ENCODE data around the gene NOL12. TPM values are rescaled to one million over a fixed set of nuclear protein-coding genes. Genes with fewer than 3 reads are reported as not detected.

NOL12 gene
- total RNA-seq, 1 experiment from 2014 or later, result 31.4 TPM

GRCh38 chr22:37659066-37659896 lies 26.9 kb upstream of the NOL12 start:
- no TSS peak for BruUV-seq (replicated peaks)
- peaks cover 46% of the 10 kb centered on the region for H3K79me2 ChIP-seq (ENCODE audit: insufficient read depth, low read length)
- ChIA-PET CTCF (interaction anchor here (1.3 to 2.2 kb wide), 2 partner anchors 16 kb away, joined by 5 to 38 read pairs; partner anchors contain the start of gene LGALS1), RAD21 (ENCODE audit: low non-redundant PET in 1 of 2, low total read pairs in 2 of 2, uncharacterized antibody in 2 of 2, unreplicated experiment in 2 of 2) (interaction anchor here in 1 of 2 experiments (0.5 kb wide), 1 partner anchor 11 kb away, joined by 3 read pairs; no protein-coding TSS in a partner anchor), POLR2A (interaction anchor here (1.9 to 3.6 kb wide), 2 partner anchors 8 to 16 kb away, joined by 21 to 71 read pairs; partner anchors contain the start of gene LGALS1)
- H3K27ac ChIP-seq (ENCODE audit: low read depth, low read length), result peak overlapping the region; percentile 86
- TF ChIP-seq SP1 (IDR thresholded peaks at IDR 0.05; ENCODE audit: low read depth) (no peak), ZFX (IDR thresholded peaks at IDR 0.05) (0 out of 2 replicates have a peak, but pooled peaks have one; percentile 55), POLR2AphosphoS5 (IDR thresholded peaks at IDR 0.05; ENCODE audit: low read depth, low read length) (no peak)
- H3K9me3 ChIP-seq (ENCODE audit: control insufficient read depth in 1 of 2, insufficient read depth in 1 of 2, low read depth in 1 of 2, low read length in 2 of 2), result no peaks in the 10 kb centered on the region
- H3K4me3 ChIP-seq (replicated peaks in 1 of 2; ENCODE audit: low read depth in 1 of 2, low read length in 2 of 2), result peak overlapping the region; percentile 86 to 93
- no peaks in the 10 kb centered on the region for H4K20me1 ChIP-seq (ENCODE audit: insufficient read depth)
- ATAC-seq (no peak; the same call in 1 of the 2 replicates), DNase-seq (ENCODE audit: low read depth, low spot score) (no peak)
- H3K36me3 ChIP-seq (ENCODE audit: control insufficient read depth in 1 of 2, insufficient read depth in 2 of 2, low read length in 2 of 2), result peaks cover 2 to 11% of the 10 kb centered on the region in 2 experiments; a peak in 1 of 4 replicates
- peaks cover 11 to 30% of the 10 kb centered on the region in 2 experiments; a peak in 3 of 4 replicates for H3K4me1 ChIP-seq (ENCODE audit: control insufficient read depth in 1 of 2, insufficient read depth in 2 of 2, low read length in 2 of 2)
- no peaks in the 10 kb centered on the region for H3K9me2 ChIP-seq (ENCODE audit: insufficient read depth)
- H2AFZ ChIP-seq (ENCODE audit: low read depth, low read length, poor library complexity, severe bottlenecking), result no peak overlapping the region
- no peaks in the 10 kb centered on the region for H3K27me3 ChIP-seq (ENCODE audit: insufficient read depth, low read length)
- peak overlapping the region; percentile 88 for H3K9ac ChIP-seq (ENCODE audit: low read length)
- H3K4me2 ChIP-seq (ENCODE audit: low read length), result peak overlapping the region; percentile 97
- intact Hi-C loops (cut with micrococcal nuclease), result no loop called here

- ATAC-seq (no peak), DNase-seq (ENCODE audit: low read depth, low spot score) (no peak)
- Histone ChIP-seq H3K36me3 (ENCODE audit: control insufficient read depth in 1 of 2, insufficient read depth in 2 of 2, low read length in 2 of 2) (peaks cover 2 to 11% of the 10 kb centered on the region in 2 experiments; a peak in 1 of 4 replicates), H3K4me3 (replicated peaks in 1 of 2; ENCODE audit: low read depth in 1 of 2, low read length in 2 of 2) (peak overlapping the region; percentile 86 to 93), H3K9me3 (ENCODE audit: control insufficient read depth in 1 of 2, insufficient read depth in 1 of 2, low read depth in 1 of 2, low read length in 2 of 2) (no peaks in the 10 kb centered on the region), H3K4me1 (ENCODE audit: control insufficient read depth in 1 of 2, insufficient read depth in 2 of 2, low read length in 2 of 2) (peaks cover 11 to 30% of the 10 kb centered on the region in 2 experiments; a peak in 3 of 4 replicates), H3K4me2 (ENCODE audit: low read length) (peak overlapping the region; percentile 97), H3K9me2 (ENCODE audit: insufficient read depth) (no peaks in the 10 kb centered on the region), H4K20me1 (ENCODE audit: insufficient read depth) (no peaks in the 10 kb centered on the region), H2AFZ (ENCODE audit: low read depth, low read length, poor library complexity, severe bottlenecking) (no peak overlapping the region), H3K9ac (ENCODE audit: low read length) (peak overlapping the region; percentile 88), H3K27ac (ENCODE audit: low read depth, low read length) (no peak overlapping the region; the same call in 1 of the 2 replicates), H3K79me2 (ENCODE audit: insufficient read depth, low read length) (peaks cover 54% of the 10 kb centered on the region), H3K27me3 (ENCODE audit: insufficient read depth, low read length) (no peaks in the 10 kb centered on the region)
- ChIA-PET RAD21 (ENCODE audit: low non-redundant PET in 1 of 2, low total read pairs in 2 of 2, uncharacterized antibody in 2 of 2, unreplicated experiment in 2 of 2) (no interaction called here), CTCF (interaction anchor here (2.2 kb wide), 1 partner anchor 22 kb away, joined by 11 read pairs; no protein-coding TSS in a partner anchor), POLR2A (interaction anchor here (3.6 kb wide), 1 partner anchor 15 kb away, joined by 71 read pairs; the partner anchor contains the start of gene LGALS1)
- intact Hi-C loops (cut with micrococcal nuclease), result no loop called here
- TSS peak; percentile 67 for BruUV-seq (replicated peaks)
- TF ChIP-seq EZH2 (IDR thresholded peaks at IDR 0.05), result no peak
- no peak for TF ChIP-seq FOSL1 (IDR thresholded peaks at IDR 0.05; ENCODE audit: low read depth)
- no peak for TF ChIP-seq TCF7L2 (IDR thresholded peaks at IDR 0.05; ENCODE audit: borderline replicate concordance, extremely low read depth, insufficient read depth, insufficient read length)
- no peak for TF ChIP-seq ZBTB33 (IDR thresholded peaks at IDR 0.05; ENCODE audit: extremely low read depth, insufficient replicate concordance, low read length)
- no peak for TF ChIP-seq POLR2AphosphoS5 (IDR thresholded peaks at IDR 0.05; ENCODE audit: low read depth, low read length)
- no peak for TF ChIP-seq SIN3A (IDR thresholded peaks at IDR 0.05; ENCODE audit: low read depth)
- no peak for TF ChIP-seq RAD21 (IDR thresholded peaks at IDR 0.05; ENCODE audit: low read depth)
- TF ChIP-seq JUND (IDR thresholded peaks at IDR 0.05), result no peak
- no peak for TF ChIP-seq ELF1 (IDR thresholded peaks at IDR 0.05; ENCODE audit: borderline replicate concordance, low read depth)
- TF ChIP-seq ZFX (IDR thresholded peaks at IDR 0.05), result no peak
- TF ChIP-seq MAX (IDR thresholded peaks at IDR 0.05), result no peak
- TF ChIP-seq EZH2phosphoT487 (IDR thresholded peaks at IDR 0.05; ENCODE audit: borderline replicate concordance), result no peak
- TF ChIP-seq EGR1 (IDR thresholded peaks at IDR 0.05; ENCODE audit: low read depth), result no peak
Measured at GRCh38 chr22:37659897-37660708, 26.0 kb upstream of the NOL12 start.

Data from HCT116 (cell line).